Adrenal gland (tissue), 12 donors: ENCODE measurements around the gene SYNGR2. TPM values are rescaled to one million over a fixed set of nuclear protein-coding genes. Genes with fewer than 3 reads are reported as not detected.
A peak's percentile ranks its signal among the peaks of the same experiment; 100 is the strongest.

ENCODE experiments used
- DNase-seq, 7 donors: peaks; one replicate each; pipeline ENCODE4 v3.0.0-alpha.2; 2019 to 2020
- H3K27ac ChIP-seq, 5 donors: fragments of 200-600 bp; sonication (generic) in 4 of 5; 1 replicate in 3 of 5; 2 replicates in 2 of 5; pipeline versions ENCODE4 v1.5.1 to v1.8.0; 2016 to 2020; ENCODE audit warnings: mild to moderate bottlenecking in 1 of 5
- H3K27me3 ChIP-seq: fragments of 200-600 bp; 2 replicates; pipeline ENCODE4 v1.8.0; 2021
- H3K36me3 ChIP-seq, 2 donors: fragments of 200-600 bp; replicated peaks in 1 of 2; 1 replicate in 1 of 2; 2 replicates in 1 of 2; pipeline versions ENCODE4 v1.5.1 to v1.8.0; 2018 to 2022
- H3K4me1 ChIP-seq, 2 donors: fragments of 200-600 bp; replicated peaks in 1 of 2; 1 replicate in 1 of 2; 2 replicates in 1 of 2; pipeline versions ENCODE4 v1.5.1 to v1.8.0; 2018 to 2021
- H3K4me3 ChIP-seq, 4 donors: fragments of 200-600 bp; sonication (generic) in 3 of 4; one replicate each; pipeline ENCODE4 v1.5.1; 2016 to 2018
- H3K9me3 ChIP-seq, 3 donors: fragments of 200-600 bp; sonication (generic) in 1 of 3; replicated peaks in 1 of 3; 1 replicate in 2 of 3; 2 replicates in 1 of 3; pipeline versions ENCODE4 v1.5.1 to v1.8.0; 2016 to 2021
- CTCF ChIP-seq, 6 experiments: fragments of 450-650 bp in 4 of 6; fragments of 200-600 bp in 2 of 6; sonication (generic) in 1 of 6; IDR thresholded peaks; 1 replicate in 5 of 6; 2 replicates in 1 of 6; pipeline versions ENCODE4 v1.5.1 to v1.8.0; 2016 to 2021; ENCODE audit warnings: antibody characterized with exemption in 6 of 6, mild to moderate bottlenecking in 2 of 6, moderate library complexity in 1 of 6
- POLR2A ChIP-seq, 2 donors: fragments of 450-650 bp; IDR thresholded peaks; one replicate each; pipeline ENCODE4 v1.6.1; 2017; ENCODE audit warnings: antibody characterized with exemption in 2 of 2, mild to moderate bottlenecking in 2 of 2, moderate library complexity in 1 of 2
- WGBS, 4 donors: extraction: QIAGEN DNeasy Blood & Tissue Kit in 2 of 4; methylation state at CpG; one replicate each; pipeline versions ENCODE4 v1.1.5 to v1.1.7; 2013 to 2017; 5-methylcytosine and 5-hydroxymethylcytosine counted together
- intact Hi-C, 2 donors: fragments of 100-400 bp; cut with DNase I; formaldehyde crosslinking; loops; one replicate each; pipeline versions ENCODE4 v1.14.1 to v1.15.0; 2022 to 2023
- polyA plus RNA-seq, 3 donors: library from polyadenylated mRNA; stranded (reverse); fragments of 200-250 nt in 2 of 3; fragments of 350-450 nt in 1 of 3; fragmentation: Illumina TruSeq in 1 of 3; extraction: RNeasy Lipid Tissue Mini Kit (QIAGEN cat#74804) in 1 of 3; gene quantifications; one replicate each; pipeline ENCODE4 v1.2.3, GENCODE V29; 2013 to 2014
- total RNA-seq, 9 donors: library from RNA; depleted of rRNA in 4 of 9; stranded (reverse); fragments of >200 nt in 4 of 9; fragments of 120-200 nt in 1 of 9; fragmentation: NEBNext Ultra II Directional in 1 of 9; extraction: Animal tissue kit (Norgen Biotek cat#: 25700) in 1 of 9; gene quantifications; one replicate each; pipeline versions ENCODE4 v1.1.0 to v1.2.4, GENCODE V29; 2013 to 2023
- donor health status: healthy with polysubstance abuse.
- donor health status: Bipolar disorder and iron deficiency.
- donor health status: DM: yes; HTN: yes; CAD: no.
- donor health status: DM: no; HTN: no; CAD: no.
- donor health status: DM: no; HTN: no; CAD: no.
- donor health status: DM: yes; HTN: yes; CAD: no.

The SYNGR2 gene
- total and polyA plus RNA-seq, 12 donors, result 32.7 to 98.1 (median 58.3) TPM

GRCh38 chr17:78132767-78133178, 35.6 kb upstream of the SYNGR2 start:
- Histone ChIP-seq H3K9me3 (no peaks in the 10 kb centered on the region), H3K4me3 (no peak overlapping the region), H3K4me1 (peaks cover 9 to 27% of the 10 kb centered on the region in 2 donors), H3K27me3 (peaks cover 11% of the 10 kb centered on the region), H3K36me3 (no peaks in the 10 kb centered on the region), H3K27ac (no peak overlapping the region)
- TF ChIP-seq POLR2A (IDR thresholded peaks at IDR 0.05) (no peak), CTCF (IDR thresholded peaks at IDR 0.05) (no peak)
- no peak for DNase-seq
- intact Hi-C loops, result no loop called here
- 86 to 95% (median 89%) methylated on average over 5 to 9 of the region's 9 CpGs for WGBS, 4 donors

- no peaks in the 10 kb centered on the region for H3K9me3 ChIP-seq
- no peak for TF ChIP-seq POLR2A (IDR thresholded peaks at IDR 0.05)
- no peak for TF ChIP-seq CTCF (IDR thresholded peaks at IDR 0.05)
- no peak overlapping the region for H3K4me3 ChIP-seq
- intact Hi-C loops, result no loop called here
- no peak overlapping the region for H3K27ac ChIP-seq
- no peaks in the 10 kb centered on the region for H3K36me3 ChIP-seq
- H3K27me3 ChIP-seq, result peaks cover 11% of the 10 kb centered on the region
- no peak for DNase-seq
- H3K4me1 ChIP-seq, result peaks cover 6 to 21% of the 10 kb centered on the region in 2 donors
- 84 to 89% (median 87%) methylated on average over 11 to 30 of the region's 30 CpGs for WGBS, 4 donors
Measured at GRCh38 chr17:78133179-78133951, 35.0 kb upstream of the SYNGR2 start.

- H3K36me3 ChIP-seq, result no peaks in the 10 kb centered on the region
- WGBS, 4 donors, result 62 to 71% (median 63%) methylated on average over 21 to 39 of the region's 39 CpGs
- intact Hi-C loops, result no loop called here
- no peaks in the 10 kb centered on the region for H3K9me3 ChIP-seq
- no peak overlapping the region for H3K27ac ChIP-seq
- H3K4me3 ChIP-seq, result no peak overlapping the region
- H3K4me1 ChIP-seq, result peaks cover 0 to 12% of the 10 kb centered on the region in 2 donors
- peak in 3 of 7 donors; percentile 37 to 52 (median 49) for DNase-seq
- H3K27me3 ChIP-seq, result peaks cover 11% of the 10 kb centered on the region
- TF ChIP-seq CTCF (IDR thresholded peaks at IDR 0.05), result peak in 5 of 6 experiments; percentile 22 to 45 (median 40)
- TF ChIP-seq POLR2A (IDR thresholded peaks at IDR 0.05), result no peak
Measured at GRCh38 chr17:78133971-78134898, 34.1 kb upstream of the SYNGR2 start.

GRCh38 chr17:78134899-78135385, 33.4 kb upstream of the SYNGR2 start:
- WGBS, 4 donors, result 69 to 76% (median 73%) methylated on average over 4 to 9 of the region's 9 CpGs
- no peak for DNase-seq
- intact Hi-C loops, result no loop called here
- Histone ChIP-seq H3K4me3 (no peak overlapping the region), H3K4me1 (peaks cover 0 to 7% of the 10 kb centered on the region in 2 donors), H3K27me3 (peaks cover 11% of the 10 kb centered on the region), H3K9me3 (no peaks in the 10 kb centered on the region), H3K27ac (no peak overlapping the region), H3K36me3 (no peaks in the 10 kb centered on the region)
- no peak for TF ChIP-seq POLR2A (IDR thresholded peaks at IDR 0.05)
